Measurements from ENCODE around the gene SLITRK3. TPM values are rescaled to one million over a fixed set of nuclear protein-coding genes. Genes with fewer than 3 reads are reported as not detected.

SLITRK3 gene
- total RNA-seq, 2 donors from 2014 or later = not detected

- ATAC-seq (peak; percentile 94), DNase-seq (peak; percentile 77 to 85 (median 80))
- Histone ChIP-seq H3K27me3 (no peaks in the 10 kb centered on the region), H3K4me1 (no peaks in the 10 kb centered on the region), H3K4me3 (no peak overlapping the region), H3K36me3 (replicated peaks in 1 of 2; ENCODE audit: insufficient read depth in 1 of 2, low read depth in 2 of 2) (no peaks in the 10 kb centered on the region), H3K9me3 (no peaks in the 10 kb centered on the region), H3K27ac (no peak overlapping the region)
- intact Hi-C loops (cut with DNase I) = no loop called here
- TF ChIP-seq CTCF (IDR thresholded peaks at IDR 0.05) (peak; percentile 52 to 84 (median 70)), POLR2A (IDR thresholded peaks at IDR 0.05) (no peak)
- 14 to 17% methylated on average over 26 of the region's 26 CpGs for WGBS, 2 donors
Measured at GRCh38 chr3:165206454-165207266, 10.5 kb upstream of the SLITRK3 start.

- H3K9me3 ChIP-seq = no peaks in the 10 kb centered on the region
- intact Hi-C loops (cut with DNase I) = no loop called here
- ATAC-seq (no peak), DNase-seq (no peak)
- H3K27ac ChIP-seq = no peak overlapping the region
- H3K4me3 ChIP-seq = no peak overlapping the region
- WGBS, 2 donors = 83 to 96% methylated on average over 1 of the region's 1 CpG
- no peaks in the 10 kb centered on the region for H3K36me3 ChIP-seq (replicated peaks in 1 of 2; ENCODE audit: insufficient read depth in 1 of 2, low read depth in 2 of 2)
- TF ChIP-seq CTCF (IDR thresholded peaks at IDR 0.05) (no peak), POLR2A (IDR thresholded peaks at IDR 0.05) (no peak)
- no peaks in the 10 kb centered on the region for H3K27me3 ChIP-seq
- no peaks in the 10 kb centered on the region for H3K4me1 ChIP-seq
Measured at GRCh38 chr3:165204445-165204844, 8.3 kb upstream of the SLITRK3 start.

- DNase-seq (no peak), ATAC-seq (no peak)
- H3K9me3 ChIP-seq = no peaks in the 10 kb centered on the region
- no peaks in the 10 kb centered on the region for H3K36me3 ChIP-seq (replicated peaks in 1 of 2; ENCODE audit: insufficient read depth in 1 of 2, low read depth in 2 of 2)
- H3K4me3 ChIP-seq = no peak overlapping the region
- TF ChIP-seq POLR2A (IDR thresholded peaks at IDR 0.05) (no peak), CTCF (IDR thresholded peaks at IDR 0.05) (no peak)
- no peaks in the 10 kb centered on the region for H3K27me3 ChIP-seq
- 84 to 88% methylated on average over 5 of the region's 5 CpGs for WGBS, 2 donors
- intact Hi-C loops (cut with DNase I) = no loop called here
- no peak overlapping the region for H3K27ac ChIP-seq
- no peaks in the 10 kb centered on the region for H3K4me1 ChIP-seq
Measured at GRCh38 chr3:165202995-165203394, 6.8 kb upstream of the SLITRK3 start.

GRCh38 chr3:165201964-165202363 is 5.8 kb upstream of the SLITRK3 start:
- H3K4me1 ChIP-seq = peaks cover 3% of the 10 kb centered on the region
- TF ChIP-seq CTCF (IDR thresholded peaks at IDR 0.05) = no peak
- TF ChIP-seq POLR2A (IDR thresholded peaks at IDR 0.05) = no peak
- no peak overlapping the region for H3K4me3 ChIP-seq
- 76 to 81% methylated on average over 2 of the region's 2 CpGs for WGBS, 2 donors
- intact Hi-C loops (cut with DNase I) = no loop called here
- H3K9me3 ChIP-seq = no peaks in the 10 kb centered on the region
- no peaks in the 10 kb centered on the region for H3K27me3 ChIP-seq
- ATAC-seq (no peak), DNase-seq (no peak)
- no peak overlapping the region for H3K27ac ChIP-seq
- no peaks in the 10 kb centered on the region for H3K36me3 ChIP-seq (replicated peaks in 1 of 2; ENCODE audit: insufficient read depth in 1 of 2, low read depth in 2 of 2)

GRCh38 chr3:165197481-165197800 is 1.3 kb upstream of the SLITRK3 start:
- Histone ChIP-seq H3K4me1 (peaks cover 41% of the 10 kb centered on the region), H3K27me3 (peaks cover 0 to 39% of the 10 kb centered on the region in 2 donors), H3K36me3 (replicated peaks in 1 of 2; ENCODE audit: insufficient read depth in 1 of 2, low read depth in 2 of 2) (no peaks in the 10 kb centered on the region), H3K9me3 (no peaks in the 10 kb centered on the region), H3K27ac (no peak overlapping the region), H3K4me3 (no peak overlapping the region)
- TF ChIP-seq CTCF (IDR thresholded peaks at IDR 0.05) (no peak), POLR2A (IDR thresholded peaks at IDR 0.05) (no peak)
- no peak for ATAC-seq
- intact Hi-C loops (cut with DNase I) = no loop called here
- DNase-seq = no peak
- 25 to 38% methylated on average over 3 of the region's 3 CpGs for whole genome bisulfite sequencing, 2 donors
